Kidney epithelial cell (primary cell): ENCODE measurements around the gene SNAI1. TPM values are rescaled to one million over a fixed set of nuclear protein-coding genes. Genes with fewer than 3 reads are reported as not detected.

Experiments used
- DNase-seq: peaks from one replicate; pipeline ENCODE4 v3.0.0-alpha.2; 2010; ENCODE audit warnings: low read depth
- H3K27me3 ChIP-seq: 2 replicates; pipeline ENCODE4 v1.6.0; 2011; ENCODE audit warnings: low read length; ENCODE audit not compliant: control insufficient read depth, insufficient read depth
- H3K36me3 ChIP-seq: 2 replicates; pipeline ENCODE4 v1.5.1; 2011; ENCODE audit warnings: low read length; ENCODE audit not compliant: control insufficient read depth, insufficient read depth
- H3K4me3 ChIP-seq: 2 replicates; pipeline ENCODE4 v1.5.1; 2011; ENCODE audit warnings: low read depth, mild to moderate bottlenecking, control low read depth, low read length
- total RNA-seq: library from RNA; depleted of rRNA; stranded (reverse); fragments of >200 nt; gene quantifications from 2 replicates; pipeline ENCODE4 v1.2.3, GENCODE V29; 2015
- TF ChIP-seq, protein P1 (sequence below): IDR thresholded peaks from 2 replicates; pipeline ENCODE4 v1.5.1; 2011; ENCODE audit warnings: mild to moderate bottlenecking, moderate library complexity, low read length, control low read depth, inconsistent platforms; ENCODE audit not compliant: insufficient read depth, poor library complexity, severe bottlenecking

SNAI1 gene
- total RNA-seq, 1 donor from 2014 or later: not detected

DNA sequence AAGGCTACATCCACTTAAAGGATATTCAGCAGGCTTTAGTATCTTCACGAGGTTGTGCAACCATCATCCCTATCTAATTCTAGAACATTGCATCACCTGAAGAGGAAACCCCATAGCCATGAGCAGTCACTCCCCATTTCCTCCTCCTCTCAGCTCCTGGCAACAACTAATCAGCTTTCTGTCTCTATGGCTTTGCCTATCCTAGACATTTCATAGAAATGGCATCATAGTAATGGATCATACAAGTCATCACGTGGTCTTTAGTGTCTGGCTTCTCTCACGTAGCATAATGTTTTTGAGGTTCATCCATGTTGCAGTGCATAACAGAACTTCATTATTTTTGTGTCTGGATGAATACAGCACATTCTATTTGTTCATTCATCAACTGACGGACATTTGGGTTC is 20.5 kb downstream of the SNAI1 start:
- H3K4me3 ChIP-seq: no peak overlapping the region
- H3K27me3 ChIP-seq: no peaks in the 10 kb centered on the region
- peak; percentile 39 for DNase-seq
- H3K36me3 ChIP-seq: no peaks in the 10 kb centered on the region
- TF ChIP-seq, protein P1, sequence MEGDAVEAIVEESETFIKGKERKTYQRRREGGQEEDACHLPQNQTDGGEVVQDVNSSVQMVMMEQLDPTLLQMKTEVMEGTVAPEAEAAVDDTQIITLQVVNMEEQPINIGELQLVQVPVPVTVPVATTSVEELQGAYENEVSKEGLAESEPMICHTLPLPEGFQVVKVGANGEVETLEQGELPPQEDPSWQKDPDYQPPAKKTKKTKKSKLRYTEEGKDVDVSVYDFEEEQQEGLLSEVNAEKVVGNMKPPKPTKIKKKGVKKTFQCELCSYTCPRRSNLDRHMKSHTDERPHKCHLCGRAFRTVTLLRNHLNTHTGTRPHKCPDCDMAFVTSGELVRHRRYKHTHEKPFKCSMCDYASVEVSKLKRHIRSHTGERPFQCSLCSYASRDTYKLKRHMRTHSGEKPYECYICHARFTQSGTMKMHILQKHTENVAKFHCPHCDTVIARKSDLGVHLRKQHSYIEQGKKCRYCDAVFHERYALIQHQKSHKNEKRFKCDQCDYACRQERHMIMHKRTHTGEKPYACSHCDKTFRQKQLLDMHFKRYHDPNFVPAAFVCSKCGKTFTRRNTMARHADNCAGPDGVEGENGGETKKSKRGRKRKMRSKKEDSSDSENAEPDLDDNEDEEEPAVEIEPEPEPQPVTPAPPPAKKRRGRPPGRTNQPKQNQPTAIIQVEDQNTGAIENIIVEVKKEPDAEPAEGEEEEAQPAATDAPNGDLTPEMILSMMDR: no peak

DNA sequence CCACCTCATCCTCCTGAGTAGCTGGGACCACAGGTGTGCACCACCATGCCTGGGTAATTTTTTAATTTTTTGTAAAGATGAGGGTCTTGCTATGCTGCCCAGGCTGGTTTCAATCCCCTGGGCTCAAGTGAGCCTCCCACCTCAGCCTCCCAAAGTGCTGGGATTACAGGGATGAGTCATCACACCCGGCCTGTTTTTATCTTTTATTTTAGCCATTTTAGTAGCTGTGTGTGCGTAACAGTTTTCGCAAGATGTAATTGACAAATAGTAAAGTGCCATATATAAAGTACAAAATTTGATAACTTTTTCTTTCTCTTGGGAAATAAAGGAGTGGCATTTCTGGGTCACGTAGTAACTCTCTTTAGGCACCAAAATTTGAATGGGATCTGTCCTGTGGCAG is 21.4 kb downstream of the SNAI1 start:
- no peak overlapping the region for H3K4me3 ChIP-seq
- no peak for DNase-seq
- H3K36me3 ChIP-seq: no peaks in the 10 kb centered on the region
- H3K27me3 ChIP-seq: no peaks in the 10 kb centered on the region
- TF ChIP-seq, protein P1: no peak

DNA sequence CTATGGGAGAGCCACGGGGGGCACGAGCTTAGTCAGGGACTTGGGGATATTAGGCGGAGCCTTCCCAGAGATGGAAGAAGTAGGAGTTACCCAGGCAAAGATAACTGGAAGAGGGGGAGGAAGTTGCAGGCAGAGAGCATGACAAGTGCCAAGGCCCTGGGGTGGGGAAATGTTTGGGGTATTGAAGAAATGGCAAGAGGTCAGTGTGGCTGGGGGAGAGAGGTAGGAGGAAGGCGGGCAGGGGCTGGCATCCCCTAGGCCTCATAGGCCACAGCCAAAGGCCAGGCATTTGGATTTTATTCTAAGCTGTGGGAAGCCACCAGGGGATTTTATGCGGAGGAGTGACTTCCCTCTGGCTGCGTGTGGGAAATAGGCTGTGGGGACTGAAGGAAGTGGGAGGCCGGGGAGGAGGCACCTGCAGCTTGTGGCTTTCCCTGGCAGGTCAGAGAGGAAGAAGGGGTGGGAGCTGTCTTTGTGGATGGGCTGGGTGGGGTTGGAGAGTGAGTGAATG is 22.7 kb downstream of the SNAI1 start:
- no peaks in the 10 kb centered on the region for H3K36me3 ChIP-seq
- no peak for DNase-seq

DNA sequence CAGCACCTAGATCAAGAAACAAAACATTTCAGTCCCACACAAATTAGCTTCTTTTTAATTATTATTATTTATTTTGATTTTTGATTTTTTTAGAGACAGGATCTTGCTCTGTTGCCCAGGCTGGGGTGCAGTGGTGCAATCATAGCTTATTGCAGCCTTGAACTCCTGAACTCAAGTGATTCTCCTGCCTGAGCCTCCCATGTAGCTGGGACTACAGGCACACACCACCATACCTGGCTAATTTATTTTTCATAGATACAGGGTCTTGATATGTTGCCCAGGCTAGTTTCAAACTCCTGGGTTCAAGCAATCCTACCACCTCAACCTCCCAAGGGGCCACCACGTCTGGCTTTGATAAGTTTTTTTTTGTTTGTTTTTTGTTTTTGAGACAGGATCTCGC is 24.6 kb downstream of the SNAI1 start:
- DNase-seq: no peak
- H3K4me3 ChIP-seq: no peak overlapping the region
- TF ChIP-seq, protein P1: no peak
- no peaks in the 10 kb centered on the region for H3K36me3 ChIP-seq
- peaks cover 7% of the 10 kb centered on the region for H3K27me3 ChIP-seq

More for the DNA sequence above, 22.7 kb downstream of the SNAI1 start:
- TF ChIP-seq, protein P1: no peak
- Histone ChIP-seq H3K27me3 (peaks cover 4% of the 10 kb centered on the region), H3K4me3 (no peak overlapping the region)

- TF ChIP-seq, protein P1: no peak
- H3K27me3 ChIP-seq: peaks cover 7% of the 10 kb centered on the region
- H3K36me3 ChIP-seq: no peaks in the 10 kb centered on the region
- DNase-seq: no peak
- H3K4me3 ChIP-seq: no peak overlapping the region
These were observed 25.2 kb downstream of the SNAI1 start for GRCh38 chr20:50008007-50008406.
